ENCODE measurements around the gene KCNN4.
A peak's percentile ranks its signal among the peaks of the same experiment; 100 is the strongest.
"Not testable (repeated sequence)": the region's sequence is repeated elsewhere in the genome, so short reads cannot be mapped to it uniquely, and the experiment has no call there.

The KCNN4 gene

GRCh38 chr19:43776286-43776685, 4.5 kb downstream of the KCNN4 start:
- H4K20me1 ChIP-seq (ENCODE audit: insufficient read depth, low read length, poor library complexity, severe bottlenecking) = no peaks in the 10 kb centered on the region
- peak overlapping the region; percentile 69 for H3K4me3 ChIP-seq (ENCODE audit: low read length, poor library complexity, severe bottlenecking)
- H3K4me2 ChIP-seq (ENCODE audit: low read depth, low read length, poor library complexity, severe bottlenecking) = peak overlapping the region; percentile 71
- no peaks in the 10 kb centered on the region for H3F3A ChIP-seq (ENCODE audit: low read depth)
- no peak for TF ChIP-seq CTCF (conservative IDR thresholded peaks at IDR 0.05; ENCODE audit: low read length)
- TF ChIP-seq EZH2phosphoT487 (IDR thresholded peaks at IDR 0.05; ENCODE audit: borderline replicate concordance) = no peak
- no peaks in the 10 kb centered on the region for H3K9me2 ChIP-seq (replicated peaks; ENCODE audit: low read depth, low read length)
- H3K36me3 ChIP-seq (ENCODE audit: insufficient read depth, low read length) = peaks cover 5% of the 10 kb centered on the region; the same call in 1 of the 2 replicates
- H3K27me3 ChIP-seq (ENCODE audit: insufficient read depth, low read length, poor library complexity, severe bottlenecking) = no peaks in the 10 kb centered on the region
- H3K9ac ChIP-seq (ENCODE audit: low read depth, low read length, poor library complexity, severe bottlenecking) = peak overlapping the region; percentile 80
- peaks cover 53% of the 10 kb centered on the region for H3K4me1 ChIP-seq (ENCODE audit: insufficient read depth, low read length, poor library complexity, severe bottlenecking)
- no peak overlapping the region for H2AFZ ChIP-seq (ENCODE audit: low read length)
- H3K79me2 ChIP-seq (ENCODE audit: insufficient read depth, low read length) = peaks cover 47% of the 10 kb centered on the region; the same call in 1 of the 2 replicates
- H3K9me3 ChIP-seq (ENCODE audit: insufficient read depth, low read depth, low read length) = no peaks in the 10 kb centered on the region

- Histone ChIP-seq H3K36me3 (ENCODE audit: insufficient read depth, low read length) (peaks cover 6% of the 10 kb centered on the region; the same call in 1 of the 2 replicates), H3K4me2 (ENCODE audit: low read depth, low read length, poor library complexity, severe bottlenecking) (peak overlapping the region; percentile 22), H3F3A (ENCODE audit: low read depth) (no peaks in the 10 kb centered on the region)
These were observed 5.4 kb downstream of the KCNN4 start for GRCh38 chr19:43775299-43775890.

GRCh38 chr19:43774940-43775258, 5.9 kb downstream of the KCNN4 start:
- not testable (repeated sequence) for H3K4me3 ChIP-seq (ENCODE audit: low read length, poor library complexity, severe bottlenecking); H3K4me2 ChIP-seq (ENCODE audit: low read depth, low read length, poor library complexity, severe bottlenecking); H2AFZ ChIP-seq (ENCODE audit: low read length); H4K20me1 ChIP-seq (ENCODE audit: insufficient read depth, low read length, poor library complexity, severe bottlenecking); H3K36me3 ChIP-seq (ENCODE audit: insufficient read depth, low read length); H3K27me3 ChIP-seq (ENCODE audit: insufficient read depth, low read length, poor library complexity, severe bottlenecking); H3F3A ChIP-seq (ENCODE audit: low read depth); H3K9me3 ChIP-seq (ENCODE audit: insufficient read depth, low read depth, low read length); H3K9me2 ChIP-seq (replicated peaks; ENCODE audit: low read depth, low read length); H3K9ac ChIP-seq (ENCODE audit: low read depth, low read length, poor library complexity, severe bottlenecking)
- Histone ChIP-seq H3K79me2 (ENCODE audit: insufficient read depth, low read length) (peaks cover 41% of the 10 kb centered on the region; the same call in 1 of the 2 replicates), H3K4me1 (ENCODE audit: insufficient read depth, low read length, poor library complexity, severe bottlenecking) (peaks cover 43% of the 10 kb centered on the region)

More at GRCh38 chr19:43775299-43775890, 5.4 kb downstream of the KCNN4 start:
- H2AFZ ChIP-seq (ENCODE audit: low read length) = no peak overlapping the region
- H3K9me3 ChIP-seq (ENCODE audit: insufficient read depth, low read depth, low read length) = no peaks in the 10 kb centered on the region
- H3K27me3 ChIP-seq (ENCODE audit: insufficient read depth, low read length, poor library complexity, severe bottlenecking) = no peaks in the 10 kb centered on the region
- no peaks in the 10 kb centered on the region for H4K20me1 ChIP-seq (ENCODE audit: insufficient read depth, low read length, poor library complexity, severe bottlenecking)
- H3K9me2 ChIP-seq (replicated peaks; ENCODE audit: low read depth, low read length) = no peaks in the 10 kb centered on the region
- H3K4me3 ChIP-seq (ENCODE audit: low read length, poor library complexity, severe bottlenecking) = no peak overlapping the region
- H3K79me2 ChIP-seq (ENCODE audit: insufficient read depth, low read length) = peaks cover 44% of the 10 kb centered on the region; the same call in 1 of the 2 replicates
- peaks cover 45% of the 10 kb centered on the region for H3K4me1 ChIP-seq (ENCODE audit: insufficient read depth, low read length, poor library complexity, severe bottlenecking)
- no peak overlapping the region for H3K9ac ChIP-seq (ENCODE audit: low read depth, low read length, poor library complexity, severe bottlenecking)
- TF ChIP-seq CTCF (conservative IDR thresholded peaks at IDR 0.05; ENCODE audit: low read length) (no peak), EZH2phosphoT487 (IDR thresholded peaks at IDR 0.05; ENCODE audit: borderline replicate concordance) (no peak)

Data from Loucy (cell line).